PC-3 (cell line): ENCODE measurements around the gene SLC6A17.

Experiments used
- EZH2 ChIP-seq: fragments of 300-600 bp; sonication (generic); IDR thresholded peaks from one replicate; pipeline ENCODE4 v1.6.1; 2017; ENCODE audit warnings: antibody characterized with exemption, mild to moderate bottlenecking, low read length; ENCODE audit not compliant: unreplicated experiment
- EZH2phosphoT487 ChIP-seq: fragments of 300-600 bp; sonication (generic); IDR thresholded peaks from 2 replicates; pipeline ENCODE4 v1.6.1; 2018; ENCODE audit warnings: mild to moderate bottlenecking, antibody characterized with exemption, low read length, borderline replicate concordance
- TF ChIP-seq, protein P1 (sequence below): fragments of 300-600 bp; sonication (generic); conservative IDR thresholded peaks from 2 replicates; pipeline ENCODE4 v1.5.1; 2017; ENCODE audit warnings: antibody characterized with exemption, low read depth, mild to moderate bottlenecking, low read length

- TF ChIP-seq, protein P1, sequence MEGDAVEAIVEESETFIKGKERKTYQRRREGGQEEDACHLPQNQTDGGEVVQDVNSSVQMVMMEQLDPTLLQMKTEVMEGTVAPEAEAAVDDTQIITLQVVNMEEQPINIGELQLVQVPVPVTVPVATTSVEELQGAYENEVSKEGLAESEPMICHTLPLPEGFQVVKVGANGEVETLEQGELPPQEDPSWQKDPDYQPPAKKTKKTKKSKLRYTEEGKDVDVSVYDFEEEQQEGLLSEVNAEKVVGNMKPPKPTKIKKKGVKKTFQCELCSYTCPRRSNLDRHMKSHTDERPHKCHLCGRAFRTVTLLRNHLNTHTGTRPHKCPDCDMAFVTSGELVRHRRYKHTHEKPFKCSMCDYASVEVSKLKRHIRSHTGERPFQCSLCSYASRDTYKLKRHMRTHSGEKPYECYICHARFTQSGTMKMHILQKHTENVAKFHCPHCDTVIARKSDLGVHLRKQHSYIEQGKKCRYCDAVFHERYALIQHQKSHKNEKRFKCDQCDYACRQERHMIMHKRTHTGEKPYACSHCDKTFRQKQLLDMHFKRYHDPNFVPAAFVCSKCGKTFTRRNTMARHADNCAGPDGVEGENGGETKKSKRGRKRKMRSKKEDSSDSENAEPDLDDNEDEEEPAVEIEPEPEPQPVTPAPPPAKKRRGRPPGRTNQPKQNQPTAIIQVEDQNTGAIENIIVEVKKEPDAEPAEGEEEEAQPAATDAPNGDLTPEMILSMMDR = no peak
- TF ChIP-seq EZH2 (no peak), EZH2phosphoT487 (no peak)
Measured at GRCh38 chr1:110250749-110251148, 100.5 kb downstream of the SLC6A17 start.
